Activated naive CD4-positive, alpha-beta T cell treated with Interleukin-2 at 50 U/mL for 16 hours (primary cell): ENCODE measurements around the gene AQP12A.
"Not testable (repeated sequence)": the region's sequence is repeated elsewhere in the genome, so short reads cannot be mapped to it uniquely, and the experiment has no call there.

Experiments
- DNase-seq: peaks from one replicate; pipeline ENCODE4 v3.0.0-alpha.2; 2020

The AQP12A gene

DNA sequence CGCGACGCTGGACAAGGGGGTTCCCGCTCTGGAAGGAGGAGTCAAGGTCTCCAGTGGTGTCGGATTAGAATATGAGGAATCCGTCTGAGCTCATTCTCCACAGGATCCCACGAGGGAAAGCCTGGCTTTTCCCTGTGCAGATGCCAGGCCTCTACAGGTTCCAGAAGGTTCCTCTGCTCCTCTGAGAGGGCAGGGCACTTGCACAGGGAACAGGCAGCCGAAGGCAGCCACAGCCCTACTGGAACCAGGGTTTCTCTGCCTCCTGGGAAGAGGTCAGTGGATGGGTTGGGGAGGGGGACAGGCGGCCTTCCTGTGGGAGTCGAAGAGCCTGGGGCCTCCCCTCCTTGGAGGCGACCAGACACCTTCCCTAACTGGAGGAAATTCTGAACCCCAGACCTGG, 1.7 kb upstream of the AQP12A start:
- DNase-seq: no peak

DNA sequence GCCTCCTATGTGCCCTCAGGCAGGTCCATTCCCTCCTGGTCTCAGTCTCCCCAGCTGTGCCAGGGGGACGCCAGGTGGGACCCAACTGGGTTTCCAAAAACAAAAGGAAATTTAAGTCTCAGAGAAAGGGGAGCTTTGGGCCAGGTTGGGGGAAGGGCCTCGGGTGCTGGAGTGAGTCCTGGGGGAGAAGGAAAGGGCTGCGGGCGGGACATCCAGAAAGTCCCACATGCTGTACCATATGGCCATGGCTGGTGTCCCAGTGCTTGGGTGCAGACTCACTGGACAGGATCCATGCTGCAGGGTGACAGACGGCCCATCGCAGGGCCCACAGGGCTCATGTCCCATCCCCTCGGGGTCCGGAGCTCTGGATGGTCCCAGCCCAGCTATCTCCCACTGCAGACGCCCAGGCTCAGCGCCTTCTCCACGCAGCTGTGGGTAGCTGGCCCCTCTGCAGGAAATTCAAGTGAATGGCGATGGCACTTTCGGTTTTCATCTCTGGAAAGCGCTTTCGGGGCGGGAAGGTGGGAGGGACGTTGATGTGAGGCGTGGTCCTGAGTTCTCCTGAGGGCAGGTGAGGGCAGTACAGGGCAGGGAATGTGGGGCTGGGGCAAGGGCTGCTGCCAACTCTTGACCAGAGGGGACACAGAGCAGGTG, 1.1 kb upstream of the AQP12A start:
- not testable (repeated sequence) for DNase-seq

DNA sequence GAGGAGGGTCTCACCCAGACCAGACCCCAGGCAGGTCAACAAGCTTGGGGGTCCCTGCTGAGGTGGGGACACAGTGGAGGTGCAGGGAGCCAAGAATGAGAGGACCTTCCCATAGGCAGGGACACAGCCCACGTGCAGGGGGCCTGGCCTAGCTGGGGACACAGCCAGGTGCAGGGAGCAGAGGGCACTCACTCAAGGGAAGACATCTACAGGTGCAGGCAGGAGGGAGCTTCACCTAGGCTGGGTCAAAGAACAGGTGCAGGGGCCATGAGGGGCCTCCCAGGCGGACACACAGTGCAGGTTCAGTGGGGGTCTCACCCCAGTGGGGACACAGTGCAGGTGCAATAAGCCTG, 615 bp upstream of the AQP12A start:
- DNase-seq: not testable (repeated sequence)

DNA sequence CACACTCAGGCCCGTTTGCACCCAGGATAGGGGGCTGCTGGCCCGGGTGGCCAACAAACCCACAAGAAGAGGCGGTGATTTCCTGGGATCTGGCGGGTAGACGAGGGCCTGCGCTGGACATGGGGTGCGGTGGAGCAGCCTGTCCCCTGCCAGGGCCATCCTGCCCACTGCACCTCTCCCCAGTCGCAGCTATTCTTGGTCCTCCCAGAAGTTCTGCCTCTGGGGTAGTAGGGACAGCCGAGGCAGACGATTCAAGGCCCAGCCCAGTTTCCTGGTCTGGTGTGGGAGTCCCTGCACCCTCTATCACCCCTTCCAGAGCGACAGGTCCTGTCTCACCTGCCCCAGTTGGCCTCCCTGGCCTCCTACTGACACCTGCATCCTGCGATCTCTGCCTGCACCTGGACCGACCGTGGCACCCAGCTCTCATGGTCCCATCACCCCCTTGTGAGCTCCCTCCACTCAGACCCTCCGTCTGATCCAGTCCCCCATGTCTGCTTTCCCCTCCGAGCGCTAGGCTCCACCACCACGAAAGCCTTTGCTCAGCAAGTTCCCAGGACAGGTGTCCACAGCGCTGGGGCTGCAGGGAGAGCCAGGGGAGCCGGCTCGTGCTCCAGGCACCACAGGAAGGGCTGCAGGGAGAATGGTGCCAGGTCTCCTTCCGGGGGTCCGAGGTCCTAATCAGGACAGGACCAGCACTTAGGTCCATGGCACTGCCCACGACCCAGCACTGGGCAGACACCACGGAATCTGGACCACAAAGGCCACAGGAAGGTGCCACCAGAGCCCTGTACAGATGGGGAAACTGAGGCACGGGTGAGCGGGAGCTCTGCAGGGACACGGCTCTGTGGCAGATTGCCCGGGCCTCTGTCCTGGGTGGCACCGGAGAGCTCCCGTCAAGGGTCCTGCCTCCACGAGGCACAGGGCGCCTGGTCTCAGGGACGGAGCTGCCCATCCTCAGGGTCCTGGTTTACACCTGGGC, 1.2 kb downstream of the AQP12A start:
- DNase-seq: not testable (repeated sequence)

DNA sequence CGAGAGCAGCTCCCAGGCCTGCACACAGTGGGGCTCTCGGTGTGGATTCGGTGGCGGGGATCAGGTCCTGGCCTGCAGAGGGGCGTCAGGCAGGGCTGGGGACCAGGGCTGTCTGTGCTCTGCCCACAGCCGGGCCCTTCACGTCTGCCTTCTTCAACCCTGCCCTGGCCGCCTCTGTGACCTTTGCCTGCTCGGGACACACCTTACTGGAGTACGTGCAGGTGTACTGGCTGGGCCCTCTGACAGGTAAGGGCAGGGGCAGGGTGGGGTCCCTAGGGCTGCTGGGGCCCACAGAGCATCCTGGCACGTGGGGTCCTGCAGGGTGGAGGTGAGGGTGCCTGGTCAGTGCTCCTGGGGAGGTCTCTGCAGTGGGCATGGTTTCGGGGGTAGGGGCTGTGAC, 2.6 kb downstream of the AQP12A start:
- DNase-seq: not testable (repeated sequence)

DNA sequence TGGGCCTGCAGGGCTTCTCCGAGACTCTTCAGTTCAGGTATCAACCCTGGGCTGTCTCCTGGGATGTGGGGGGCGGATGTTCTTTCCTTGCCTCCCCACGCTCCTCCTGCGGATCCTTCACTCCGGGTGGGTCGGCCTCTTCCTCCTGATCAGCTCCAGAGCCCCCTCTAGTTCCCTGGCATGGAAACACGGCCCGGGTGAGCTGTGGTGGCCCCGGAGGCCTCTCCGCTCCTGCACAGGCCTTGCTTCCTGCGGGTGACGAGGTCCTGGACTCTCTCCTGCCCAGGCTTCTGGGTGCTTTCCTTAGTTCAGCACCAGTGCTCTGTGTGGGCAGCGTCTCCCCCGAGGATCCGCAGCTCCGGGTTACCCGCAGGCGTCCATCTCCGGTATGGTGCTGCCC, 3.9 kb downstream of the AQP12A start:
- not testable (repeated sequence) for DNase-seq

DNA sequence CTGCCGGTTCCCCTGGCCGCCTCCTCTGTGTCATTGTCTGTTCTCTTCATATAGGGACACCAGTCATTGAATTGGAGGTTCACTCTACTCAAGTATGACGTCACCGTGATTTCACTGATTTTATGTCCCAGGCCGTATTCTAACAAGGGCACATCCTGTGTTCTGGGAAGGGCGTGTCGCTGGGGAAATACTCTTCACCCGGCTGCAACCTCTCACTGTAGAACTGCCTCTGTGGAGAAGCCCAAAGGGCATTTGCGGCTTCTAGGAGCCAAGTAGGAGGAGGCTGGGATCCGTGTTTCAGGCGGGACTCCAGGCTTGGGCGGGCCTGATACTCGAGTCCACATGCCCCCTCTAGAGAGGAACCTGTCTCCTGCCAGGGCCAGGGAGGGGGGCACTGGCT, 4.8 kb downstream of the AQP12A start:
- DNase-seq: not testable (repeated sequence)

DNA sequence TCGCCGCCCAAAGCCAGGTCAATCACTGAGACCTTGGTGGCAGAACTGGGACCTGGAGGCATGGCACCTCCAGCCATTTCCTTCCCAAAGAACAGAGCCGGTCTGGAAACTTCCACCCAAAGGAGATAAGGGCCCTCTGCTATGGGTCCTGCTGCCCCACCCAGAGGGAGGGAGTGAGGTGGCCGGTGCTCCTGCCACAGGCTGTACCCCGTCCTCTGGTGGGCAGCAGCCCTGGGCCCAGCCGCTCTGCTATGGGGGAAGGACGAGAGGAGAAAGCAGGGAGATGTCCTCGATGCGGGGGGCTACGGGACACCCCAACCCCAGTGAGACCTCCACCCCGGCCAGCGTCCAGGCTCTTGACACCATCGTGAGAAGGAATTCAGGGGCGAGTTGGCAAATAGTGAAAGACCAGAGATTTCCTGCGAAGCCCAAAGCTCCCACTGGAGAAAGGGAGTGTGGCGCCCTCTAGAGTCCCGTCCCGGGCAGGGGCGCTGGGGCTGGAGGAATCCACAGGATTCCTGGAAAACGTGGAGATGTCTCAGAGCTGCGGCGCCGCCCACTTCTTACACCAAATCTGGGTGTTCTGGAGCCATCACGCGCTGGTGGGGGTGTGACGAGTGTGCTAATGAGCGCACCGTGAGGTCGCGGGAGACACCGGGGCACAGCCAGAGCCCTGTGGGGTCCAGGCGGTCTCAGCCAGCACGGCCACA, 7.3 kb downstream of the AQP12A start:
- not testable (repeated sequence) for DNase-seq

DNA sequence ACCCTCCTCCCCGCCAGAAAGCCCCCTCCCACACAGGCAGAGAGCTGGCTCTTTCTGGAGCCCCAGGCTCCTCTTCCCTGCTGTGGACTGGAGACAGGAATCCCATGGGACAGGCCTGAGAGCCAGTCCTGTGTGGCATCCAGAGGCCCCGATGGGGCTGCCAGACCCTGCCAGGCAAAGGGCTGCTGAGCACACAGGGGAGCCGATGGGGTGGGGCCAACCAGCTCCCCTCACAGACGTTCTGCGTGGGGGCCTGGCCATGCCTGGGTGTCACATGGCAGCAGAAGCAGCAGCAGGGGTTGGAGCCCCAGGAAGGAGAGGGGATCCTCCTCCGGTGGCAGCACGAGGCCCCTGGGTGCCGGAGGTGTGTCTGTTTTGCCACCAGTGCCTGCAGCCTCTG, 8.2 kb downstream of the AQP12A start:
- not testable (repeated sequence) for DNase-seq

DNA sequence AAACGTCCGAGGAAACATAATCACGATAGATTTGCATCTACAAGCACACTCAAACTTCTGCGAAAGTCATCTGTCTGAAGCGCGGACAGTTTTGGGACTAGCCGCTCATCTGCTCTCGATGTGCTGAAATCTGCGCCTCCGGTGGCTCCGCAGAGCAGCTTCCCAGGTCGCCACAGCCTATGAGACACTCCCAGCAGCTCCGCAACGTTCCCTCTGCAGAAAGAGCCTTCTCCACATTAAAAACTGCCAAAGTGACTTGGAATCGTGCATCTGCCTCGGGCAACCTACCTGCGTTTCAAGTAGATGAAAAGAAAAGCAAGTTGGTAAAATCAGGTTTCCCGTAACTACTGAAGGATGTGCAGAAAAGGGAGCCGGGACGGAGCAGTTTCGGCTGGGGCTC, 8.9 kb downstream of the AQP12A start:
- DNase-seq: not testable (repeated sequence)

DNA sequence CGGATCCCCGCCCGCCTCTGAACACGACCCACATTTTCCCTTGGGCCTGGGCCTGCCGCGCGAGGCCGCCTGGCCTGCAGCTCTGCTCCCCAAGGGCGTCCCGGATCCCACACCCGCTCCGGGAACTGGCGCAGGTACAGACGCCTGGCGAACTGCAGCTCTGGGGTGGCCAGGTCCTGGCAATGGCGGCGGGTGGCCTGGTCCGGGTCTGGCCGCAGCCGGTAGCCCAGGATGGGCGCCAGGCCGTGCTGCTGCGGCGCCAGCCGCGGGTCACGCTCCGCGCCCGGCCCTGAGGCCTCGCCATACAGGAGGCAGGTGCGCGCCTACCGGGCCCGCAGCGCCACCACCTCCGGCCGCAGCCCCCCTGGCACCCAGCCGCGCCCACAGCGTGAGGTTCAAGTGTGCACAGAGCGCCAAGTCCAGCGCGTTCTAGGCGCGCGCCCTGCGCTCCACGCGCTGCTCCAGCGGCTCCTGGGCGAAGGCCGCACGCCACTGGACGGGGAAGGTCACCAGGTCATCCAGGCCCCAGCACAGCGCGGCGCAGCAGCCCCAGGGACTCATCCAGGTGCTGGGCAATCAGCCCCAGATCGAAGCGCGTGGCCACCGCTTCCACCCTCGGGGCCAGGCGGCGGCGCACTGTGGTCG, 9.5 kb downstream of the AQP12A start:
- DNase-seq: no peak

DNA sequence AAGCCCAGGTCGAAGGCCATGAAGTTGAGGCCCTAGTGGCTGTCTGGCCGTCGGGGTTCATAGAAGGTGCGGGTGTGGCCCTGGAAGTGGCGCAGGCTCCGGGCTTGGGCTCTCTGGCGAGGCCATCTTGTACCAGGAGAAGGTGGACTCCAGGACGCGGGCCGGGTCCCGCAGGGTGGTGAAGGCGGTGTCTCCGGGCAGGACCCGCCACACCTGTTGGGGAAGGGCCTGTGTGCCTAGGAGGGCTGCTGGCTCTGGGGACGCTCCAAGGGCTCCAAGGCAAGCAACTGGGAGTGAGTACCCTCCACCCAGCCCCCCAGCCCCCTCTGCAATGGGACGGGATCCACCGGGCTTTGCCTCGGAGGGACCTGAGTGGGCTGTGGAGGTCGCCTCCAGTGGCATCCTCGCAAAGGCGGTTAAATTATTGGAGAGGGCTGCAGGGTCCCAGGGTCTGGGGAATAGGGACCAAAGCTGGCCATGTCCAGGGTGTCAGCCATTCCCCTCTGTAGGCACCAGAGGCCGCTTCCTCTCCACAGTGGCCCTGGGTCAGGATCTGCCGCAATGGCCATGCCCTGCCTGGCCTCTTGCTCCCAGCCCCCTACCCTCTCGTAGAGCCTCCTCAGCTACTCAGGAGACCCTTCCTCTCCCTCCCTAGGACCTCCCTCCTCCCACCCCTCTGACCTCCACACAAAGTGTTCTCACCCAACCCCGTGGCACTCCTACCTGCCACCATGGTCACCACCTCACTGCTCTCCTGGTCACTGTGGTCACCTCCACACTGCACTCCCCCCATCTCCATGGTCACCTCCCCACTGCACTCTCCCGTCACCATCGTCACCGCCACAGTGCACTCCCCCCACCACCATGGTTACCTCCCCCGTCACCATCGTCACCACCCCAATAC, 10.3 kb downstream of the AQP12A start:
- DNase-seq: no peak

DNA sequence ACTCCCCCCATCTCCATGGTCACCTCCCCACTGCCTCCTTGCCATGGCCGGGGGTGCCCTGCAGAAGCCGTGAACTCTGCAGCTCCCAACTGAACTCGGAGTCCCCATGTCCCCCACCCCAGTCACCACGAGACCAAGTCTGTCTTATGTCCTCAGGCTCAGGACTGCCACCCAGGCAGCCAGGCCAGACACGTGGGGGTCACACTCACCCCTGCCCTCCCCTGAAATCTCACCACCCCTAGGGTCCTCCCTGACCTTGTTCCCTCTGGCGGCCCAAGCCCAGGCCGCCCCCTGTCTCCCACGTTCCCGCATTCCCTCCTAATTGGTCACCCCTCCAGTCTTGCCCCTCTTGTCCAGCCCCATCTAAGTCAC, 11.0 kb downstream of the AQP12A start:
- no peak for DNase-seq

DNA sequence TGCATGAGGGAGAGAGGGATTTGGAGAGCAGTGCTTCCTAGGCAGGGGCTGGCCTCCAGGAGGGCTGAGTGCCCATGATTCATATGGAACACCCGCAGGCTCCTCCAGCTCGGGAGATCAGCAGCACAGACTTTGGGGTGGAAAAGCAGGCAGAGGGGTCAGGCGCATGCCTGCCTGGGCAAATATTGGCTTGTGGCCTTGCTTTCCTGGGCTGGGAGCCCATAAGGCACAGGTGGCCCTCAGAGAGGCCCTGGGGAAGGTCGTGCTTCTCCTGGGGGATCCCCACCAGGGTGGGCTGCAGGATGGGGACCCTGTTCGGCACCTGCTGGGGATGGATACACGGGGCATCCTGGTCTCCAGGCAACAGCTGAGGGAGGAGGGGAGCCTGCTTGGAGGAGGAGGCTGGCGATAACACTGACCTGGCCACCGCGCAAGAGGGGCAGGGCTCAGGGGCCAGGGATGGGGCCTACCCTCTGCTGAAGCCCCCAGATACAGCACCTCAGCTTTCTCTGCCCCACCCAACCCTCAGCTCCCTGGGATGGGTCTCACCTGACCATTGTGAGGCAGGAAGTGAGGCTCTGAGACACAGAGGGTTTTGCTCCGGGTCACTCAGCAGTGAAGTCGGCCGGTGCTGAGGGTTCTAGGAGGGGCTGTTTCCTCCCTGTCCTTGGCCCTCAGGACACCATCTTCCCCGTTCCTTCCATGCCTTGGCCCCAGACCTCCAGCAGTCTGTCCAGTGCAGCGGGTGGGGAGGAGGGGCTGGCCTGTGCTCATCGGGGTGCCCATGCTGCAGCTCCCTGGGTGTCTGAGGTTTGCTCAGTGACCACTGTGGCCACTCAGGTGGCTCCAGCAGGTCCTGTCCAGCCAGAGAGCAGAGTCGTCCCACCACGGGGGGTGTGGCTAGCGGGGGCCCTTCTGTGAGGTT, 12.0 kb downstream of the AQP12A start:
- DNase-seq: no peak

DNA sequence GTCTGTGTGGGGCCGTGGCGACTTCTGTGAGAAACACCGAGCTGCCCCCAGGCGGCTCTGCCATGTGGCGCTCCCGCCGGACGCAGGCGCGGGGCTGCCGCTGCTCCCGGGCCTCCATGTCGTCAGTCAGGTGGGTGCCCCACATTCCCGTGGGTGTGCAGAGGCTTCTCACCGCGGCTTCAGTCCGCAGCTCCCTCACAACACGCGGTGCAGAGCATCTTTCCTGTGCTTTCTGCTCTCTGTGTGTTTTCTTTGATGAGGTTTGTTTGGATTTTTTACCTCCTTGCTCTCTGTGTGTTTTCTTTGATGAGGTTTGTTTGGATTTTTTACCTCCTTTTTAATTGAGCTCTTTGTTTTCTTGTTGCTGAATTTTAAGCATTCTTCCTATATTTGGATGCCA, 13.0 kb downstream of the AQP12A start:
- peak; percentile 47 for DNase-seq

DNA sequence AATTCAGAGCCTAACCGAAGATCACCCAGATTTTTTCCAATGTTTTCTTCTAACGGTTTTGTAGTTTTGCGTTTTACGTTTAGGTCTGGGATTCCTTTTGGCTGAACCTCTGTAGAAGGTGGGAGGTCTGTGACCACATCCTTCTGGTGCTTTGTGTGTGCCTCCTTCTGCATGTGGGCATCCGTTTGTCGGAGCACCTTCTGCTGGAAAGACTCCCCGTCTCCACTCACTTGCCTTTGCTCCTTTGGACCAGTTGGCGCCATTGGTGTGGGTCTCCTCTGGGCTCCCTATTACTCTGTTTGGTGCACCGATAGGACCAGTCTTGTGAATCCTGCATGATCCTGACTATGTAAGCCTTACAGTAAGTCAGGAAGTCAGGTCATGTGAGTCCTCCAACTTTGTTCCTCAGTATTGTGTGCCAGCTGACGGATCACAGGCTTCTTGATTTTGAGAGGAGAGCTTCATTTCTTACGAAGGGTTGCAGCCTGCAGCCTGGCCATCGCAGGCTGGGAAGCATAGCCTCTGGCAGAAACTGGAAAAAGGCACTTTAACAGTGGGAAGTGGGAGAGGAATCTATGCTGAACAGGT, 13.6 kb downstream of the AQP12A start:
- no peak for DNase-seq

DNA sequence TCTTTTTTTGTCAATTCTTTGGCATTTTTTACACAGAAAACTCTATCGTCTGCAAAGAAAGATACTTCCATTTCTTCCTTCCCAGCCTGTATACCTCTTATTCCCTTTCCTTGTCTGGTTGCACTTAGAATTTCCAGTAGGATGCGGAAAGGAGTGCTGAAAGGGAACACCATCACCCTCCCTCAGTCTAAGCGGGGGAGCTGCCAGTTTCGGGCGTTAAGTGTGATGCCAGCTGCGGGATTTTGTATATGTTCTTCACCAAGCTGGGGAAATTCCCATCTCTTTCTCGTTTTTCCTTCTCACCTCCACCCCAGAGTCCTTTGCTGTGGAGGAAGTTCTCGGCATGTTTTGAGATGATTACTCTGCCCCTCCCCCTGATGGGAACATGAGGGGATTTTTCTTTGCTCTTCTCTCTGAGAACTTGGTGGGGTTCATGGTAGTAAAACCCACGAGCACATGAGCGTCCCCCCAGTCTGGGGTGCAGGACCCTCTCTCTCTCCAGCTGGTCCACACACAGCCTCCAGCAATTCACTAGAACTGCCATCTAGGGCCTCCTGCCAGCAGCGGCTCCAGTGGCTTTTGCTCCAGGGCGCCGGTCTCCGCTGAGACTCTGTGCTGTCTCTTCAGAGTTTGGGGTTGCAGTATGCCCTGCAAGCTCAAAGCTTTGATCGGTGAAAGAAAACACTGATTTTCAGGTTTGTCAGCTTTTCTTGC, 15.5 kb downstream of the AQP12A start:
- DNase-seq: no peak

DNA sequence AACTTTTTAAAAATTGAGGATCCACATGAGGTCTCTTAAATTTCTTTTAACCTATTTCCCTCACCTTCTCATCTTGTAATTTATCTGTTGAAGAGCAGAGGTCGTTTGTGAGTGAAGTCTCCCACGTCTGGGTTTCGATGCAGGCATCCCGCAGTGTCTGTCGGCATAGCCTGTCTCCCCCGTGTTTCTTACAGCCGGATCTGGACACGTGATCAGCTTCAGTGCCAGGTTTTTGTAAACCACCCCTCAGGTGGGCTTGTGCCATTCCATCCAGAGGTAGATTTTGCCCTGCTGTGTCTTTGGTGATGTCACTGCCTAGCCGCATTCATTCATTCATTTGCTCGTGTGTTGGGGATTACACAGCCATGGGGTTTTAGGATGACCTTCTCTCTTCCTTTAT, 16.2 kb downstream of the AQP12A start:
- no peak for DNase-seq

DNA sequence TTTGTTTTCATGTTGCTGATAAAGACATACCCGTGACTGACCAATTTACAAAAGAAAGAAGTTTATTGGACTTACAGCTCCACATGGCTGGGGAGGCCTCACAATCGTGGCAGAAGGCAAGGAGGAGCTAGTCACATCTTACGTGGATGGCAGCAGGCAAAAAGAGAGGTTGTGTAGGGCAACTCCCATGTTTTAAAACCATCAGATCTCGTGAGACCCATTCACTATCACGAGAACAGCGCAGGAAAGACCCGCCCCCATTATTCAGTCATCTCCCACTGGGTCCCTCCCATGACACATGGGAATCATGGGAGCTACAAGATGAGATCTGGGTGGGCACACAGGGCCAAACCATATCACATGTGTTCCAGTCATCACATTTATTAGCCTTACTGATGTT, 16.8 kb downstream of the AQP12A start:
- no peak for DNase-seq

DNA sequence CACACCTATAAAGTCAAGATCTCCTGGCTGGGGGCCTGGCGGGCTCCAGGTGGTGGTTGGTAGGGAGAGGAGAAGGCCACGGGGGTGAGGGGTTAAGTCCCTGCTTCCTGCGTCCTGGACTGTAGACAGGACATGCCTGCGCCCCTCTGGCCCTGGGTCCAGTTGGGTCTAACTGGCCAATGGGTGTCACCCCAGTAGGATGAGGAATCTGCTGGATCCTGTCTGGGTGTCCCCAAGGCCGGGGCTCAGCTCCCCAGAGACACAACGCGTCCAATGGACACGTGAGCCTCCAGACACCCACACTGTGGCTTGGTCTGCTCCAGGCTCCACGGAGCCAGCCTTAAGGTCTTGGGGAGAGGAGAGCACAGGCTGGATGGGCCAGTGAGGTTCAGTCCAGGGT, 19.6 kb downstream of the AQP12A start:
- DNase-seq: no peak
